Activated CD4-positive, alpha-beta T cell treated with anti-CD3 and anti-CD28 coated beads, Interleukin-2, amount 50 U/mL, for 48 hours (primary cell): ENCODE data around the gene HCK.
A peak's percentile ranks its signal among the peaks of the same experiment; 100 is the strongest.
"Not testable (repeated sequence)": the region's sequence is repeated elsewhere in the genome, so short reads cannot be mapped to it uniquely, and the experiment has no call there.

ENCODE experiments used
- DNase-seq, 2 experiments: peaks; one replicate each; pipeline ENCODE4 v3.0.0-alpha.2; 2020

The HCK gene

GRCh38 chr20:32029561-32029960, 22.5 kb upstream of the HCK start:
- DNase-seq, result no peak

- DNase-seq, result peak; percentile 63 to 65
These were observed 20.8 kb upstream of the HCK start for GRCh38 chr20:32031007-32031958.

- DNase-seq, result no peak
These were observed 18.7 kb upstream of the HCK start for GRCh38 chr20:32033316-32033715.

GRCh38 chr20:32033721-32034120, 18.3 kb upstream of the HCK start:
- DNase-seq, result not testable (repeated sequence)

GRCh38 chr20:32034581-32035425, 17.2 kb upstream of the HCK start:
- DNase-seq, result no peak

GRCh38 chr20:32035426-32035779, 16.6 kb upstream of the HCK start:
- DNase-seq, result no peak

GRCh38 chr20:32036252-32036651, 15.8 kb upstream of the HCK start:
- no peak for DNase-seq

GRCh38 chr20:32036716-32037485, 15.1 kb upstream of the HCK start:
- DNase-seq, result no peak

GRCh38 chr20:32037929-32038328, 14.1 kb upstream of the HCK start:
- no peak for DNase-seq

GRCh38 chr20:32040142-32040953, 11.7 kb upstream of the HCK start:
- no peak for DNase-seq

- DNase-seq, result no peak
These were observed 6.0 kb upstream of the HCK start for GRCh38 chr20:32045999-32046398.

- no peak for DNase-seq
These were observed 1.7 kb upstream of the HCK start for GRCh38 chr20:32050324-32050841.

GRCh38 chr20:32050851-32051556, 1.0 kb upstream of the HCK start:
- peak in 1 of 2 experiments; percentile 14 for DNase-seq

GRCh38 chr20:32051720-32052089, 337 bp upstream of the HCK start:
- DNase-seq, result no peak

- no peak for DNase-seq
These were observed 828 bp downstream of the HCK start for GRCh38 chr20:32052778-32053362.

- DNase-seq, result no peak
These were observed 1.6 kb downstream of the HCK start for GRCh38 chr20:32053648-32054047.

- DNase-seq, result no peak
These were observed 4.9 kb downstream of the HCK start for GRCh38 chr20:32056708-32057483.

GRCh38 chr20:32057656-32058184, 5.7 kb downstream of the HCK start:
- DNase-seq, result no peak

- DNase-seq, result no peak
These were observed 7.1 kb downstream of the HCK start for GRCh38 chr20:32059189-32059588.

- DNase-seq, result peak in 1 of 2 experiments; percentile 28
These were observed 10.7 kb downstream of the HCK start for GRCh38 chr20:32062776-32063170.
